MM.1S (cell line): Measurements from ENCODE around the gene ATP8B3.

Experiments used
- DNase-seq: peaks from one replicate; pipeline ENCODE4 v3.0.0-alpha.2; 2015
- H2AFZ ChIP-seq: fragments of 300-600 bp; sonication (generic); 2 replicates; pipeline ENCODE4 v1.6.0; 2016; ENCODE audit warnings: antibody characterized with exemption, low read length
- H3F3A ChIP-seq: fragments of 300-600 bp; sonication (generic); 2 replicates; pipeline ENCODE4 v1.6.1; 2016; ENCODE audit warnings: mild to moderate bottlenecking, antibody characterized with exemption, low read length, moderate library complexity, mixed read lengths; ENCODE audit not compliant: insufficient read depth
- H3K27ac ChIP-seq: fragments of 300-600 bp; sonication (generic); 2 replicates; pipeline ENCODE4 v1.5.1; 2016; ENCODE audit warnings: mild to moderate bottlenecking, low read length
- H3K27me3 ChIP-seq: fragments of 300-600 bp; sonication (generic); replicated peaks from 2 replicates; pipeline ENCODE4 v1.6.0; 2016; ENCODE audit warnings: low read length; ENCODE audit not compliant: insufficient read depth
- H3K36me3 ChIP-seq: fragments of 300-600 bp; sonication (generic); replicated peaks from 2 replicates; pipeline ENCODE4 v1.6.1; 2016; ENCODE audit warnings: mild to moderate bottlenecking, low read length, mixed read lengths; ENCODE audit not compliant: insufficient read depth
- H3K4me1 ChIP-seq: fragments of 300-600 bp; sonication (generic); 2 replicates; pipeline ENCODE4 v1.6.1; 2016; ENCODE audit warnings: low read length, mixed read lengths
- H3K4me2 ChIP-seq: fragments of 300-600 bp; sonication (generic); 2 replicates; pipeline ENCODE4 v1.6.0; 2016; ENCODE audit warnings: low read depth, low read length
- H3K4me3 ChIP-seq: fragments of 300-600 bp; sonication (generic); 2 replicates; pipeline ENCODE4 v1.5.1; 2016; ENCODE audit warnings: low read length, mixed read lengths
- H3K79me2 ChIP-seq: fragments of 300-600 bp; sonication (generic); 2 replicates; pipeline ENCODE4 v1.6.1; 2016; ENCODE audit warnings: mixed run types, low read length, mixed read lengths
- H3K9ac ChIP-seq: fragments of 300-600 bp; sonication (generic); 2 replicates; pipeline ENCODE4 v1.6.1; 2016; ENCODE audit warnings: low read length, mixed read lengths
- H3K9me2 ChIP-seq: fragments of 300-600 bp; sonication (generic); replicated peaks from 2 replicates; pipeline ENCODE4 v1.6.1; 2016; ENCODE audit warnings: mild to moderate bottlenecking, low read length, mixed read lengths; ENCODE audit not compliant: insufficient read depth
- H3K9me3 ChIP-seq: fragments of 300-600 bp; sonication (generic); replicated peaks from 2 replicates; pipeline ENCODE4 v1.6.1; 2016; ENCODE audit warnings: mild to moderate bottlenecking, low read length, mixed read lengths; ENCODE audit not compliant: insufficient read depth
- H4K20me1 ChIP-seq: fragments of 300-600 bp; sonication (generic); 2 replicates; pipeline ENCODE4 v1.6.1; 2016; ENCODE audit warnings: mild to moderate bottlenecking, low read length, moderate library complexity, mixed read lengths; ENCODE audit not compliant: insufficient read depth
- EZH2 ChIP-seq: fragments of 300-600 bp; sonication (generic); optimal IDR thresholded peaks from 2 replicates; pipeline ENCODE3; 2017; ENCODE audit warnings: low read depth, mild to moderate bottlenecking, antibody characterized with exemption, low read length, mixed read lengths
- EZH2phosphoT487 ChIP-seq: fragments of 300-600 bp; sonication (generic); IDR thresholded peaks from 2 replicates; pipeline ENCODE4 v1.6.1; 2018; ENCODE audit warnings: antibody characterized with exemption, low read length
- TF ChIP-seq, protein P1 (sequence below): fragments of 300-600 bp; sonication (generic); IDR thresholded peaks from 2 replicates; pipeline ENCODE4 v1.5.1; 2016; ENCODE audit warnings: antibody characterized with exemption, low read length, mixed read lengths

Gene ATP8B3

DNA sequence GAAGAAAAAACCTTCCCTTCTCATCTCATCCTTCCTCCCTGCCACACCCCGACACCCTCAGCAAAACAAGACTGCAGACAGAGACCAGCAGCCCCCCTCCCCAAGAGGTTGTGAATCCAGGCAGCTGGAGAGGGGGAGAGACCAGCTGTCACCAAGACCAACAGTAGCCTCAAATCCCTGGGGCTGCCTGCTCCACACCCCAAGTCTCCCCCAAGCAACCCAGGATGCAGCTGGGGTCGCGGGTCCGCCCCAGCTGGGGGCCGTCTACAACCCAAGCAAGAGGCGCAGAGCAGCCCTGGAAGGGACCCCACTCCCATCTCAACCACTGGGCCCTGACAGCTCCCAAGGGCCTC, 44.2 kb upstream of the ATP8B3 start:
- H3K9me2 ChIP-seq, result no peaks in the 10 kb centered on the region
- H3K4me3 ChIP-seq, result peak overlapping the region; percentile 75
- no peak for TF ChIP-seq EZH2phosphoT487
- TF ChIP-seq, protein P1, sequence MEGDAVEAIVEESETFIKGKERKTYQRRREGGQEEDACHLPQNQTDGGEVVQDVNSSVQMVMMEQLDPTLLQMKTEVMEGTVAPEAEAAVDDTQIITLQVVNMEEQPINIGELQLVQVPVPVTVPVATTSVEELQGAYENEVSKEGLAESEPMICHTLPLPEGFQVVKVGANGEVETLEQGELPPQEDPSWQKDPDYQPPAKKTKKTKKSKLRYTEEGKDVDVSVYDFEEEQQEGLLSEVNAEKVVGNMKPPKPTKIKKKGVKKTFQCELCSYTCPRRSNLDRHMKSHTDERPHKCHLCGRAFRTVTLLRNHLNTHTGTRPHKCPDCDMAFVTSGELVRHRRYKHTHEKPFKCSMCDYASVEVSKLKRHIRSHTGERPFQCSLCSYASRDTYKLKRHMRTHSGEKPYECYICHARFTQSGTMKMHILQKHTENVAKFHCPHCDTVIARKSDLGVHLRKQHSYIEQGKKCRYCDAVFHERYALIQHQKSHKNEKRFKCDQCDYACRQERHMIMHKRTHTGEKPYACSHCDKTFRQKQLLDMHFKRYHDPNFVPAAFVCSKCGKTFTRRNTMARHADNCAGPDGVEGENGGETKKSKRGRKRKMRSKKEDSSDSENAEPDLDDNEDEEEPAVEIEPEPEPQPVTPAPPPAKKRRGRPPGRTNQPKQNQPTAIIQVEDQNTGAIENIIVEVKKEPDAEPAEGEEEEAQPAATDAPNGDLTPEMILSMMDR, result no peak
- TF ChIP-seq EZH2, result no peak
- H3K79me2 ChIP-seq, result peaks cover 90% of the 10 kb centered on the region
- no peaks in the 10 kb centered on the region for H3K27me3 ChIP-seq
- H4K20me1 ChIP-seq, result no peaks in the 10 kb centered on the region
- DNase-seq, result no peak
- H3F3A ChIP-seq, result peaks cover 37% of the 10 kb centered on the region
- H3K9me3 ChIP-seq, result no peaks in the 10 kb centered on the region
- no peaks in the 10 kb centered on the region for H3K36me3 ChIP-seq
- peak overlapping the region; percentile 80 for H3K9ac ChIP-seq
- H2AFZ ChIP-seq, result peak overlapping the region; percentile 60
- peak overlapping the region; percentile 99 for H3K4me2 ChIP-seq
- H3K27ac ChIP-seq, result peak overlapping the region; percentile 78
- H3K4me1 ChIP-seq, result peaks cover 35% of the 10 kb centered on the region

DNA sequence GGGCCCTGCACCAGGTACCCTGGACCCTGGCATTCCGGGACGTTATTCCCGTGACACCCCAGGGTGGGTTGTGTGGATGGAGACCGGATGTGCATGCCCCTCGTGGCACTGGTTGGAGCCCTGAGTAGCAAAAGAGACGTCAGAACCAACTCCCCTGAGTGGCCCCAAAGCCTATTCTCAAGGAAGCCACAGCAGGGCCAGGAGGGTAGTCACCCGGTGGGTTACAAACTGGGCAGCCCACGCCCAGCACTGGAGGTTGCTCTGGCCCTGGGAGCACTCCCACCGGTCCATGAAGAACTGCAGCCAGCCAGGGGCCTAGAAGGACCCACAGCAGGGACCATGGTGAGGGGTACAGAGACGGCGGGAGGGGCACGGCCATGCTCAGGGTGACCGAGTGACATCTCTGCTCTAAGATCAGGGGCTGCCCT, 43.8 kb upstream of the ATP8B3 start:
- Histone ChIP-seq H3K4me3 (peak overlapping the region; percentile 75), H3K4me2 (peak overlapping the region; percentile 99), H3K9ac (peak overlapping the region; percentile 80), H3F3A (peaks cover 37% of the 10 kb centered on the region), H3K9me3 (no peaks in the 10 kb centered on the region), H2AFZ (no peak overlapping the region), H4K20me1 (no peaks in the 10 kb centered on the region), H3K36me3 (no peaks in the 10 kb centered on the region), H3K79me2 (peaks cover 87% of the 10 kb centered on the region), H3K27me3 (no peaks in the 10 kb centered on the region), H3K27ac (peak overlapping the region; percentile 78), H3K9me2 (no peaks in the 10 kb centered on the region), H3K4me1 (peaks cover 33% of the 10 kb centered on the region)
- DNase-seq, result peak; percentile 39
- TF ChIP-seq EZH2 (no peak), EZH2phosphoT487 (no peak)
- TF ChIP-seq, protein P1, result no peak

- Histone ChIP-seq H3K79me2 (peaks cover 81% of the 10 kb centered on the region), H3K9ac (peak overlapping the region; percentile 80), H2AFZ (no peak overlapping the region), H3K4me2 (peak overlapping the region; percentile 99), H3K27ac (peak overlapping the region; percentile 78; the same call in 1 of the 2 replicates), H3K27me3 (no peaks in the 10 kb centered on the region), H3K36me3 (no peaks in the 10 kb centered on the region), H3K4me1 (peaks cover 33% of the 10 kb centered on the region), H3K9me2 (no peaks in the 10 kb centered on the region), H3K9me3 (no peaks in the 10 kb centered on the region), H3F3A (peaks cover 37% of the 10 kb centered on the region), H4K20me1 (no peaks in the 10 kb centered on the region), H3K4me3 (peak overlapping the region; percentile 75)
- peak; percentile 93 for DNase-seq
- TF ChIP-seq, protein P1, result no peak
- no peak for TF ChIP-seq EZH2
- no peak for TF ChIP-seq EZH2phosphoT487
These were observed 43.2 kb upstream of the ATP8B3 start for GRCh38 chr19:1855040-1855827.
